ENCODE data around the gene RAB5B.
A peak's percentile ranks its signal among the peaks of the same experiment; 100 is the strongest.

The RAB5B gene

GRCh38 chr12:55973599-55974307, at the start of gene RAB5B:
Gene RAB5B, plus strand, starts transcription at chr12:55974078. Its CDS starts 12,883 bp downstream, at chr12:55986961.
- ATAC-seq (ENCODE audit: low read depth) (peak; percentile 87), DNase-seq (ENCODE audit: low spot score in 2 of 2) (peak; percentile 79 to 96)
- peaks cover 6% of the 10 kb centered on the region for H3K4me1 Mint-ChIP-seq
- no peak within 1 kb of the TSS for H3K4me3 Mint-ChIP-seq
- H3K36me3 Mint-ChIP-seq = peaks cover 3% of the 10 kb centered on the region
- H3K9me3 Mint-ChIP-seq = no peaks in the 10 kb centered on the region
- H3K27me3 Mint-ChIP-seq = no peaks in the 10 kb centered on the region
- no peak within 1 kb of the TSS for H3K27ac Mint-ChIP-seq

GRCh38 chr12:55925371-55925770, 48.5 kb upstream of the RAB5B start:
- no peak for DNase-seq (ENCODE audit: low spot score in 2 of 2)
- Mint-ChIP-seq H3K4me3 (peak overlapping the region; percentile 49), H3K9me3 (no peaks in the 10 kb centered on the region), H3K4me1 (peaks cover 45% of the 10 kb centered on the region), H3K27me3 (no peaks in the 10 kb centered on the region), H3K27ac (peak overlapping the region; percentile 91), H3K36me3 (peaks cover 9% of the 10 kb centered on the region)
- ATAC-seq (ENCODE audit: low read depth) = no peak

- Mint-ChIP-seq H3K9me3 (no peaks in the 10 kb centered on the region), H3K27ac (peak overlapping the region; percentile 91), H3K27me3 (no peaks in the 10 kb centered on the region), H3K4me1 (peaks cover 48% of the 10 kb centered on the region), H3K36me3 (peaks cover 9% of the 10 kb centered on the region), H3K4me3 (peak overlapping the region; percentile 94)
- DNase-seq (ENCODE audit: low spot score in 2 of 2) = no peak
- peak; percentile 7 for ATAC-seq (ENCODE audit: low read depth)
These were observed 47.8 kb upstream of the RAB5B start for GRCh38 chr12:55925870-55926737.

- H3K36me3 Mint-ChIP-seq = peaks cover 11% of the 10 kb centered on the region
- H3K27me3 Mint-ChIP-seq = no peaks in the 10 kb centered on the region
- peak overlapping the region; percentile 91 for H3K27ac Mint-ChIP-seq
- no peaks in the 10 kb centered on the region for H3K9me3 Mint-ChIP-seq
- H3K4me1 Mint-ChIP-seq = peaks cover 47% of the 10 kb centered on the region
- ATAC-seq (ENCODE audit: low read depth) (peak; percentile 58), DNase-seq (ENCODE audit: low spot score in 2 of 2) (peak; percentile 78 to 87)
- peak overlapping the region; percentile 94 for H3K4me3 Mint-ChIP-seq
These were observed 46.9 kb upstream of the RAB5B start for GRCh38 chr12:55926738-55927587.

GRCh38 chr12:55927588-55928502, 46.0 kb upstream of the RAB5B start, which contains the start of gene PYM1:
Gene PYM1, minus strand, starts transcription at chr12:55927894. Its CDS starts 133 bp downstream, at chr12:55927761.
- DNase-seq (ENCODE audit: low spot score in 2 of 2) = peak; percentile 38 to 57

GRCh38 chr12:55929306-55929791, 44.5 kb upstream of the RAB5B start:
- Mint-ChIP-seq H3K4me1 (peaks cover 53% of the 10 kb centered on the region), H3K9me3 (no peaks in the 10 kb centered on the region), H3K4me3 (peak overlapping the region; percentile 99), H3K27me3 (no peaks in the 10 kb centered on the region), H3K36me3 (peaks cover 7% of the 10 kb centered on the region), H3K27ac (peak overlapping the region; percentile 95)
- ATAC-seq (ENCODE audit: low read depth) (peak; percentile 60), DNase-seq (ENCODE audit: low spot score in 2 of 2) (peak; percentile 52 to 64)

More at GRCh38 chr12:55927588-55928502, 46.0 kb upstream of the RAB5B start, which contains the start of gene PYM1:
- Mint-ChIP-seq H3K4me1 (peaks cover 48% of the 10 kb centered on the region), H3K27ac (peak within 1 kb of the TSS; percentile 91), H3K27me3 (no peaks in the 10 kb centered on the region), H3K9me3 (no peaks in the 10 kb centered on the region), H3K36me3 (peaks cover 10% of the 10 kb centered on the region), H3K4me3 (peak within 1 kb of the TSS; percentile 99)
- ATAC-seq (ENCODE audit: low read depth) = peak; percentile 20

- H3K27ac Mint-ChIP-seq = peak within 1 kb of the TSS; percentile 95
- H3K36me3 Mint-ChIP-seq = peaks cover 13% of the 10 kb centered on the region
- peaks cover 49% of the 10 kb centered on the region for H3K4me1 Mint-ChIP-seq
- peak within 1 kb of the TSS; percentile 99 for H3K4me3 Mint-ChIP-seq
- no peaks in the 10 kb centered on the region for H3K9me3 Mint-ChIP-seq
- no peaks in the 10 kb centered on the region for H3K27me3 Mint-ChIP-seq
- DNase-seq (ENCODE audit: low spot score in 2 of 2) (peak in 1 of 2 donors; percentile 44), ATAC-seq (ENCODE audit: low read depth) (peak; percentile 7)
These were observed 43.0 kb upstream of the RAB5B start, which contains the start of gene DGKA for GRCh38 chr12:55930771-55931316. Gene DGKA, plus strand, starts transcription at chr12:55931162. Its CDS starts 5,342 bp downstream, at chr12:55936504.

GRCh38 chr12:55931317-55931779, 42.5 kb upstream of the RAB5B start:
- ATAC-seq (ENCODE audit: low read depth) (no peak), DNase-seq (ENCODE audit: low spot score in 2 of 2) (peak in 1 of 2 donors; percentile 25)
- H3K27ac Mint-ChIP-seq = peak overlapping the region; percentile 95
- H3K4me1 Mint-ChIP-seq = peaks cover 49% of the 10 kb centered on the region
- H3K27me3 Mint-ChIP-seq = no peaks in the 10 kb centered on the region
- H3K36me3 Mint-ChIP-seq = peaks cover 16% of the 10 kb centered on the region
- H3K4me3 Mint-ChIP-seq = peak overlapping the region; percentile 99
- H3K9me3 Mint-ChIP-seq = no peaks in the 10 kb centered on the region

GRCh38 chr12:55931780-55932550, 41.9 kb upstream of the RAB5B start:
- Mint-ChIP-seq H3K4me1 (peaks cover 47% of the 10 kb centered on the region), H3K4me3 (peak overlapping the region; percentile 99), H3K27me3 (no peaks in the 10 kb centered on the region), H3K27ac (peak overlapping the region; percentile 95), H3K9me3 (no peaks in the 10 kb centered on the region), H3K36me3 (peaks cover 19% of the 10 kb centered on the region)
- peak; percentile 0 for ATAC-seq (ENCODE audit: low read depth)
- peak in 1 of 2 donors; percentile 27 for DNase-seq (ENCODE audit: low spot score in 2 of 2)

- peaks cover 47% of the 10 kb centered on the region for H3K4me1 Mint-ChIP-seq
- H3K36me3 Mint-ChIP-seq = peaks cover 25% of the 10 kb centered on the region
These were observed 41.3 kb upstream of the RAB5B start for GRCh38 chr12:55932551-55932910.

GRCh38 chr12:55933169-55933798, 40.6 kb upstream of the RAB5B start:
- peaks cover 26% of the 10 kb centered on the region for H3K36me3 Mint-ChIP-seq

More at GRCh38 chr12:55932551-55932910, 41.3 kb upstream of the RAB5B start:
- Mint-ChIP-seq H3K9me3 (no peaks in the 10 kb centered on the region), H3K27ac (peak overlapping the region; percentile 95), H3K4me3 (peak overlapping the region; percentile 99), H3K27me3 (no peaks in the 10 kb centered on the region)
- ATAC-seq (ENCODE audit: low read depth) (peak; percentile 49), DNase-seq (ENCODE audit: low spot score in 2 of 2) (peak; percentile 42 to 51)

More at GRCh38 chr12:55933169-55933798, 40.6 kb upstream of the RAB5B start:
- peaks cover 42% of the 10 kb centered on the region for H3K4me1 Mint-ChIP-seq
- H3K27ac Mint-ChIP-seq = peak overlapping the region; percentile 95
- peak overlapping the region; percentile 24 for H3K4me3 Mint-ChIP-seq
- ATAC-seq (ENCODE audit: low read depth) = no peak
- no peaks in the 10 kb centered on the region for H3K27me3 Mint-ChIP-seq
- DNase-seq (ENCODE audit: low spot score in 2 of 2) = no peak
- no peaks in the 10 kb centered on the region for H3K9me3 Mint-ChIP-seq
